Hepatocyte (in vitro differentiated cells): ENCODE measurements around the gene SYAP1. TPM values are rescaled to one million over a fixed set of nuclear protein-coding genes. Genes with fewer than 3 reads are reported as not detected.

Source experiments
- DNase-seq: peaks from one replicate; pipeline ENCODE4 v3.0.0-alpha.2; 2016; ENCODE audit warnings: low spot score
- H2AFZ ChIP-seq: fragments of 200-600 bp; sonication (generic); 2 replicates; pipeline ENCODE4 v1.6.0; 2016; ENCODE audit warnings: antibody characterized with exemption, mild to moderate bottlenecking
- H3K27ac ChIP-seq: fragments of 200-600 bp; sonication (generic); 2 replicates; pipeline ENCODE4 v1.5.1; 2016; ENCODE audit warnings: mild to moderate bottlenecking
- H3K27me3 ChIP-seq: fragments of 200-600 bp; sonication (generic); 2 replicates; pipeline ENCODE4 v1.6.1; 2016
- H3K36me3 ChIP-seq: fragments of 200-600 bp; sonication (generic); replicated peaks from 2 replicates; pipeline ENCODE4 v1.5.1; 2016; ENCODE audit warnings: low read depth; ENCODE audit not compliant: insufficient read depth
- H3K4me1 ChIP-seq: fragments of 200-600 bp; sonication (generic); 2 replicates; pipeline ENCODE4 v1.5.1; 2016; ENCODE audit warnings: mild to moderate bottlenecking, moderate library complexity; ENCODE audit not compliant: insufficient read depth
- H3K4me2 ChIP-seq: fragments of 200-600 bp; sonication (generic); 2 replicates; pipeline ENCODE4 v1.6.0; 2016
- H3K4me3 ChIP-seq: fragments of 200-600 bp; sonication (generic); 2 replicates; pipeline ENCODE4 v1.5.1; 2016; ENCODE audit warnings: mild to moderate bottlenecking
- H3K79me2 ChIP-seq: fragments of 200-600 bp; sonication (generic); 2 replicates; pipeline ENCODE4 v1.6.0; 2017; ENCODE audit warnings: mild to moderate bottlenecking
- H3K9me2 ChIP-seq: fragments of 200-600 bp; sonication (generic); replicated peaks from 2 replicates; pipeline ENCODE4 v1.6.0; 2017; ENCODE audit warnings: mild to moderate bottlenecking; ENCODE audit not compliant: insufficient read depth
- H3K9me3 ChIP-seq: fragments of 200-600 bp; sonication (generic); 2 replicates; pipeline ENCODE4 v1.5.1; 2016; ENCODE audit warnings: low read depth, mild to moderate bottlenecking
- H4K20me1 ChIP-seq: fragments of 200-600 bp; sonication (generic); 2 replicates; pipeline ENCODE4 v1.6.0; 2016; ENCODE audit warnings: mild to moderate bottlenecking; ENCODE audit not compliant: insufficient read depth, poor library complexity, severe bottlenecking
- CTCF ChIP-seq: fragments of 200-600 bp; sonication (generic); IDR thresholded peaks from 2 replicates; pipeline ENCODE4 v1.5.1; 2016; ENCODE audit warnings: antibody characterized with exemption, mild to moderate bottlenecking; ENCODE audit not compliant: poor library complexity
- EZH2 ChIP-seq: fragments of 200-600 bp; sonication (generic); IDR thresholded peaks from 2 replicates; pipeline ENCODE4 v1.6.1; 2016; ENCODE audit warnings: antibody characterized with exemption, mild to moderate bottlenecking, borderline replicate concordance
- EZH2phosphoT487 ChIP-seq: fragments of 200-600 bp; sonication (generic); IDR thresholded peaks from one replicate; pipeline ENCODE4 v1.6.1; 2018; ENCODE audit warnings: antibody characterized with exemption, mild to moderate bottlenecking, low read depth, moderate library complexity; ENCODE audit not compliant: unreplicated experiment, severe bottlenecking
- whole genome bisulfite sequencing: methylation state at CpG from one replicate; pipeline ENCODE4 v1.1.6; 2016; ENCODE audit warnings: low lambda C conversion rate; ENCODE audit errors: missing lambda C conversion rate; 5-methylcytosine and 5-hydroxymethylcytosine counted together
- polyA plus RNA-seq: library from polyadenylated mRNA; unstranded; fragments of >200 nt; fragmentation: Nextera tagmentation; extraction: Ambion mirVana; gene quantifications from 2 replicates; pipeline ENCODE4 v1.2.1, GENCODE V29; 2016
- total RNA-seq: library from RNA; depleted of rRNA; stranded (reverse); fragments of >200 nt; gene quantifications from 2 replicates; pipeline ENCODE4 v1.2.3, GENCODE V29; 2014

Gene SYAP1
- total and polyA plus RNA-seq, 2 experiments from 2014 or later: 52.1 to 57.8 TPM

- H3K79me2 ChIP-seq: no peaks in the 10 kb centered on the region
- H3K27ac ChIP-seq: no peak overlapping the region
- TF ChIP-seq EZH2: no peak
- no peak for TF ChIP-seq CTCF
- TF ChIP-seq EZH2phosphoT487: no peak
- H3K4me3 ChIP-seq: no peak overlapping the region
- no peaks in the 10 kb centered on the region for H3K4me1 ChIP-seq
- H4K20me1 ChIP-seq: no peaks in the 10 kb centered on the region
- no peak overlapping the region for H2AFZ ChIP-seq
- no peaks in the 10 kb centered on the region for H3K36me3 ChIP-seq
- no peaks in the 10 kb centered on the region for H3K27me3 ChIP-seq
- no peaks in the 10 kb centered on the region for H3K9me3 ChIP-seq
- 92% methylated on average over 7 of the region's 7 CpGs for WGBS
- H3K9me2 ChIP-seq: no peaks in the 10 kb centered on the region
- no peak for DNase-seq
- H3K4me2 ChIP-seq: no peak overlapping the region
These were observed 36.3 kb upstream of the SYAP1 start for GRCh38 chrX:16683007-16683664.

GRCh38 chrX:16687514-16687913, 31.9 kb upstream of the SYAP1 start:
- Histone ChIP-seq H3K27me3 (no peaks in the 10 kb centered on the region), H3K9me3 (no peaks in the 10 kb centered on the region), H3K27ac (no peak overlapping the region), H3K79me2 (no peaks in the 10 kb centered on the region), H3K4me2 (no peak overlapping the region), H3K9me2 (no peaks in the 10 kb centered on the region), H2AFZ (no peak overlapping the region), H3K4me1 (no peaks in the 10 kb centered on the region), H4K20me1 (no peaks in the 10 kb centered on the region), H3K36me3 (no peaks in the 10 kb centered on the region), H3K4me3 (no peak overlapping the region)
- DNase-seq: no peak
- WGBS: 92% methylated on average over 3 of the region's 3 CpGs
- TF ChIP-seq CTCF (no peak), EZH2 (no peak), EZH2phosphoT487 (no peak)

- no peak overlapping the region for H3K27ac ChIP-seq
- H2AFZ ChIP-seq: no peak overlapping the region
- H3K79me2 ChIP-seq: no peaks in the 10 kb centered on the region
- DNase-seq: peak; percentile 77
- H3K4me2 ChIP-seq: no peak overlapping the region
- TF ChIP-seq CTCF (peak; percentile 93), EZH2 (no peak), EZH2phosphoT487 (no peak)
- H3K4me1 ChIP-seq: no peaks in the 10 kb centered on the region
- H3K36me3 ChIP-seq: no peaks in the 10 kb centered on the region
- no peak overlapping the region for H3K4me3 ChIP-seq
- WGBS: 61% methylated on average over 10 of the region's 10 CpGs
- H3K9me2 ChIP-seq: no peaks in the 10 kb centered on the region
- no peaks in the 10 kb centered on the region for H3K27me3 ChIP-seq
- H4K20me1 ChIP-seq: no peaks in the 10 kb centered on the region
- H3K9me3 ChIP-seq: no peaks in the 10 kb centered on the region
These were observed 24.2 kb upstream of the SYAP1 start for GRCh38 chrX:16695079-16695676.
